DMS79 treated with DMSO at 0.1 percent for 48 hours (cell line): Measurements from ENCODE around the gene FOXN3.
A peak's percentile ranks its signal among the peaks of the same experiment; 100 is the strongest.
"Not testable (repeated sequence)": the region's sequence is repeated elsewhere in the genome, so short reads cannot be mapped to it uniquely, and the experiment has no call there.

Experiments
- DNase-seq: peaks from one replicate; lab custom pipeline; 2025; lab: John Stamatoyannopoulos, UW

FOXN3 gene

GRCh38 chr14:89226801-89227495, 190.1 kb downstream of the FOXN3 start:
- DNase-seq: no peak

GRCh38 chr14:89225607-89226006, 191.4 kb downstream of the FOXN3 start:
- DNase-seq: no peak

- peak; percentile 76 for DNase-seq
These were observed 195.8 kb downstream of the FOXN3 start for GRCh38 chr14:89221109-89221810.

- no peak for DNase-seq
These were observed 198.0 kb downstream of the FOXN3 start for GRCh38 chr14:89219051-89219450.

GRCh38 chr14:89217891-89218290, 199.1 kb downstream of the FOXN3 start:
- no peak for DNase-seq

- DNase-seq: peak; percentile 54
These were observed 201.5 kb downstream of the FOXN3 start for GRCh38 chr14:89215531-89215930.

GRCh38 chr14:89215114-89215513, 201.9 kb downstream of the FOXN3 start:
- DNase-seq: no peak

- DNase-seq: peak; percentile 99
These were observed 202.6 kb downstream of the FOXN3 start for GRCh38 chr14:89214221-89214965.

GRCh38 chr14:89212386-89213235, 204.4 kb downstream of the FOXN3 start:
- peak; percentile 72 for DNase-seq

- DNase-seq: no peak
These were observed 207.5 kb downstream of the FOXN3 start for GRCh38 chr14:89209558-89209957.

GRCh38 chr14:89207925-89208328, 209.1 kb downstream of the FOXN3 start:
- DNase-seq: peak; percentile 25

- DNase-seq: no peak
These were observed 210.5 kb downstream of the FOXN3 start for GRCh38 chr14:89206389-89207031.

- no peak for DNase-seq
These were observed 211.8 kb downstream of the FOXN3 start for GRCh38 chr14:89205137-89205740.

GRCh38 chr14:89202413-89203190, 214.4 kb downstream of the FOXN3 start:
- no peak for DNase-seq

- DNase-seq: no peak
These were observed 215.4 kb downstream of the FOXN3 start for GRCh38 chr14:89201645-89202044.

- not testable (repeated sequence) for DNase-seq
These were observed 217.7 kb downstream of the FOXN3 start for GRCh38 chr14:89199357-89199756.

- DNase-seq: no peak
These were observed 218.3 kb downstream of the FOXN3 start for GRCh38 chr14:89198544-89199329.

GRCh38 chr14:89197623-89198022, 219.4 kb downstream of the FOXN3 start:
- no peak for DNase-seq

GRCh38 chr14:89196545-89196944, 220.5 kb downstream of the FOXN3 start:
- no peak for DNase-seq
